Stimulated activated CD8-positive, alpha-beta memory T cell treated with anti-CD3 and anti-CD28 coated beads, Interleukin-15, amount 100 ng/mL, for 1 hour (primary cell): ENCODE data around the gene RESF1.

ENCODE experiments used
- DNase-seq: peaks from one replicate; pipeline ENCODE4 v3.0.0-alpha.2; 2020; ENCODE audit warnings: low read depth

The RESF1 gene

DNA sequence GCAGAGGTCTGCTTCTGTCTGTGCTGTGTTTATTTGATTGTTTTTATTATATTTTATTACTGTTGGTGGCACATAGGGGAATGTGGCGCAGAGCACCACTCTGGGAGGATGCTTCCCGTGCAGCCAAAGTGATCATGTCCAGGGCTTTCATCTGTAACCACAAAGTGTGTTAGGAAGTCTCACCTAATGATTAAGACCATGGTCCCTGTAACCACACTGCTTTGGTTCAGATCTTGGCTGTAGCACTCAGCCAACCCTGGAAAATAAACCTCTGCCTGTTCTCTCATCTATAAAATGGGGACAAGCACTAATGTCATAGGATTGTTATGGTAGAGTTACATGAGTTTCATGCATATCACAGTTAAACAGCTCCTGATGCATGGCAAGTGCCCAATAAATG is 1.9 kb downstream of the RESF1 start:
- no peak for DNase-seq

DNA sequence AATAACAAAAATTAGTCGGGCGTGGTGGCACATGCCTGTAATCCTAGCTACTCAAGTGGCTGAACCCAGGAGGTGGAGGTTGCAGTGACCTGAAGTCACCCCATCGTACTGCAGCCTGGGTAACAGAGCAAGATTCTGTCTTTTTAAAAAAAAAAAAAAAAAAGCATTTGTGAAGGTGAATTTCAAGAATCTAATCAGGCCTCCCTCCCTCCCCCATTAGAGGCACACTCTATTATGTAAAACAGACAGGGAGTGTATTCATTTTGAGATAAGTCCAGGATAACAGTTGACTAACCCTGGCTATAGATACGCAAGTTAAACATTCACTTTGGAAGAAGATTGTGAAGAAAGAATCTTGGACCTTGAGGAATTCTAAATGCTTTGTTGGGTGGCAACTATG is 2.9 kb downstream of the RESF1 start:
- no peak for DNase-seq

DNA sequence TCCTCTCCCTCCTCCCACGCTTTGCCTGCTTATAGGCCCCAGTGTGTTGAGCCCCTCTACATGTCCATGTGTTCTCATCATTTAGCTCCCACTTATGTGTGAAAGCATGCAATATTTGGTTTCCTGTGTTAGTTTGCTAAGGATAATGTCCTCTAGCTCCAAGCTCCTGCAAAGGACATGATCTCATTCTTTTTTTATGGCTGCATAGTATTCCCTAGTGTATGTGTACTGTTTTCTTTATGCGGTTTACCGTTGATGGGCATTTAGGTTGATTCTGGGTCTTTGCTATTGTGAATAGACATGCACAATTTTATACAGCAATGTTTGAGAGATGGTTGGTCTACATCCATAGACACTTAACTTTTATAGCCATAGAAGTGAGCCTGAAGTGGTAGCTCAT is 5.1 kb downstream of the RESF1 start:
- no peak for DNase-seq

DNA sequence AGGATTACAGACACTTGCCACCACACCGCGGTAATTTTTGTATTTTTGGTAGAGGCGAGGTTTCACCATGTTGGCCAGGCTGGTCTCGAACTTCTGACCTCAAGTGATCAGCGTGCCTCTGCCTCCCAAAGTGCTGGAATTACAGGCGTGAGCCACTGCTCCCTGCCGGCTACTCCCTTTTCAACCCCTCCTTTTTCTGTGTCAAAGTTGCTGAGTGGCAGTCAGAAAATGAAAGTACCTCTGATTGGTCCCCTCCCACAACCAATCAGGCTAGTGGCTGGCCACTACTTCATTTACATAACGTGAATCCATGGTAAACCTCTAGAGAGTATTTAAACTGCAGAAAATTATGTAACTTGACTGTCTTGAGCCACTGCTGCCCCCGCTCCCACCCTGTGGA is 5.9 kb downstream of the RESF1 start:
- no peak for DNase-seq

DNA sequence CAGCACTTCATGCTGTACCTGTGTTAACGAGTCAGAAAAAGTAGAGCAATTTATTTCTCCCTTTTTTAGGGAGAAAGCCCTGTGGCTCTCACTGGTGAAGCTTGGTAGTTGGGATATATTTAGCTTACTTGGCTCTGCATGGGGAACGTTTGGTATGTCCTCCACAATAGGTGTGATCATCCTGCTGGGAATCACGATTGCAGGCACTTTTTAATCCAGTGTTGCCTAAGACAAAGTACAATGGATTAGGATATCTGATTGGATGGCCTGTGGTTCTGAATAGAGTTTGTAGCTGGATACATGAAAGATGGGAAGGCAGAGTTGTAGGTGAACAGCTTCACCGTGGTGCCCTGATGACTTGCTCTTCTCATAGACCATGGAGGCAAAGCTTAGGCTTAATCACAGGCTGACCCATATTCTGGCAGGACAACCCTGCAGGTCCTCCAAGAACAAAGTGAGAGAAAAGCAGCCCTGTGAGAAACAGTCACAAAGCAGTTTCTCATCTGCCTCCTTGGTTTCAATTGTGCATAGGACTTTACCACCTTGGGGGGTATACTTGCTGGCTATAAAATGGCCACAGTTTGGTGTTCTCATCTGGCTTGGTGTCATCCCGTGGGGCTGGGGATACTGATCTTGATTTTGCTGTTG is 7.5 kb downstream of the RESF1 start:
- DNase-seq = no peak

DNA sequence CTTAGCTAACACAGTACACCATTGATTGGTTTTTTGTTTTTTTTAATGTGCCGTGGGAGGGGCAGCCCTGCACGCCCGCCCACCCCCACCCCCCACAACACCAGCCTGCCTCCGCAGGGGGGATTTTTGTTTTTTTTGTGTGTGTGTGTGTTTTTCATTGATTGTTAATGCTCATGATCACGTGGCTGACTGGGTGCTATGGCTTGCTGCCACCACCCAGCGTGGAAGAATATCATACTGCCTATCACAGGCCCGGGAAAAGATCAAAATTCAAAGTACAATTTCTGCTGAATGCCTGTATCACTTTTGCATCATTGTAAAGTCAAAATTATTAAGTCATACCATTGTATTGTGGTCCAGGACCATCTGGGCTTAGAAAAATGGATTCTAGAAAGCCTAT is 8.3 kb downstream of the RESF1 start:
- no peak for DNase-seq

DNA sequence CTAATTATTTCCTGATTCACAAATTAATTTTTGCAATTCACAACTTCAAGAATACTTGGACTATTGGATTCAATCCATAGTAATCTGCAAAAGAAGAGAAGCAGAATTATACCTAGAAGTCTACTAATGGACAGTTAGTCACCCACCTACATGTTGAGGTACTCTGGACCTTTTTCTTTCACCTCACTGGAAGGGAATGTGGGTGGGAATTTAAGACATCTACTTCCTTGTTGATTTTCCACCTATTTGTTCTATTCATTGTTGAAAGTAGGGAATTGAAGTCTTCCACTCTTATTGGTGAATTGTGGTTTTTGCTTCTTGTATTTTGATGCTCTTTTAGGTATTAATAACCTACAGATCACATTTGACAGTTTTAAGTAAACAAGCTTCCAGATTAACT is 11.0 kb downstream of the RESF1 start:
- no peak for DNase-seq

DNA sequence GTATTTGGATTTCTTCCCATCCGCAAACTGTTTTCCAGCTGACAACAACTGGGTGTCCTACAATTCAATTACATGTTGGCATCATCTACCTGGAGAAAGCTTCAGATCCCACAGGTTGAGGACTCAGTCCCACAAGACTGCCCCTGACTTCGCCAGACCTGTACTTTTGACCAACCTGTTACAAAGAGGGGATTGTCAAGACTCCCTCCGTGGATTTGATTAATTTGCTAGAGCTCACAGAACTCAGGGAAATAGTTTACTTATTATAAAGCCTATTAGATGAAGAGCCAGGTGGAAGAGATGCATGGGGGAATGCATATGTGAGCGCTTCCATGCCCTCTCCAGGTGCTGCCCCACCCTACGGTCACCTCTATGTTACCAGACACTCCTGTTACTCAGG is 14.6 kb downstream of the RESF1 start:
- DNase-seq = no peak

DNA sequence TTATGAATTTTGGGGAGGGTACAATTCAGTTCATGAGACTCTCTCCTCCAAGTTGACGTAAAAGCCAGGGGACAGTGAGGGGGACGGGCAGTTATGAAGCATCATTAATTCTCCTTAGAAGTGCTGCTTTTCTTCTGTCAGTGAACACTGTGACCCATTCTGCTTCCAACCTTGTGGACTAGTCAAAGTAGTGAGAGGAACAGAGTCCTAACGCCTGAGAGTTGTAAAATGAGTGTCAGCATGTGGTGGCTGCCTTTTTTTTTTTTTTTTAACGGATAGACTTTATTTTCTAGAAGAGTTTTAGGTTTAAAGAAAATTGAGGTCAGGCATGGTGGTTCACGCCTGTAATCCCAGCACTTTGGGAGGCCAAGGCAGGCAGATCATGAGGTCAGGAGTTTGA is 15.5 kb downstream of the RESF1 start:
- no peak for DNase-seq

DNA sequence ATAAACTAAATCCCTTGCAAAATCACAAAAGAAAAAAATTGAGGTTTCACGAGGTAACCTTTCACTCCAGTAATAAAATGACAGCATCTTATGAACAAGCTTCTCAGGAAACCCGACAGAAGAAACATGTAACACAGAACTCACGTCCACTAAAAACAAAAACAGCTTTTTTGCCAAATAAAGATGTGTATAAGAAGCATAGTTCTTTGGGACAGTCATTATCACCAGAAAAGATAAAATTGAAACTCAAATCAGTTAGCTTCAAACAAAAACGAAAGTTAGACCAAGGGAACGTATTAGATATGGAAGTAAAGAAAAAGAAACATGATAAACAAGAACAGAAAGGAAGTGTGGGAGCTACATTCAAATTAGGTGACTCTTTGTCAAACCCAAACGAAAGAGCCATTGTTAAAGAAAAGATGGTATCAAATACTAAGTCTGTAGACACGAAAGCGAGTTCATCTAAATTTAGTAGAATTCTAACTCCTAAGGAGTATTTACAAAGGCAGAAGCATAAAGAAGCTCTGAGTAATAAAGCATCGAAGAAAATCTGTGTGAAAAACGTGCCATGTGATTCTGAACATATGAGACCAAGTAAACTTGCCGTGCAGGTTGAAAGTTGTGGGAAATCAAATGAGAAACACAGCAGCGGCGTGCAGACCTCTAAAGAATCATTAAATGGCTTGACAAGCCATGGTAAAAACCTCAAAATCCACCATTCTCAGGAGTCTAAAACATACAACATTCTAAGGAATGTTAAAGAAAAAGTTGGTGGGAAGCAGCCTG is 25.8 kb downstream of the RESF1 start:
- DNase-seq = no peak

DNA sequence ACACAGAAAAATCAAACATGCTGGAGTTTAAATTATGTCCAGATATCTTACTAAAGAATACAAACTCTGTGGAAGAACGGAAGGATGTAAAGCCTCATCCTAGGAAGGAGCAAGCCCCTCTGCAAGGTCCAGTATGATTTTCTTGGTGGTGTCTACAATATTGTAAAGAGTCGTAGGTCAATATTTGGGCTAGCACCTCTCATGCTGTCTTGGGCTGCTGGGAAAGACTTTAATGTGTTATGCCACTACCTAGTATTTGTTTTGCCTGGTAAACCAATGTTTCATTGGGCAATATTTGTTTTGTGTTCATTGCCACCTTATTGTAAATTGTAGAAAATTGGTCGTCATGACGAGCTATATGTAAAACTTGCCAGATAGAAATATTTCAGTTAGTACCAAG is 26.6 kb downstream of the RESF1 start:
- DNase-seq = no peak

DNA sequence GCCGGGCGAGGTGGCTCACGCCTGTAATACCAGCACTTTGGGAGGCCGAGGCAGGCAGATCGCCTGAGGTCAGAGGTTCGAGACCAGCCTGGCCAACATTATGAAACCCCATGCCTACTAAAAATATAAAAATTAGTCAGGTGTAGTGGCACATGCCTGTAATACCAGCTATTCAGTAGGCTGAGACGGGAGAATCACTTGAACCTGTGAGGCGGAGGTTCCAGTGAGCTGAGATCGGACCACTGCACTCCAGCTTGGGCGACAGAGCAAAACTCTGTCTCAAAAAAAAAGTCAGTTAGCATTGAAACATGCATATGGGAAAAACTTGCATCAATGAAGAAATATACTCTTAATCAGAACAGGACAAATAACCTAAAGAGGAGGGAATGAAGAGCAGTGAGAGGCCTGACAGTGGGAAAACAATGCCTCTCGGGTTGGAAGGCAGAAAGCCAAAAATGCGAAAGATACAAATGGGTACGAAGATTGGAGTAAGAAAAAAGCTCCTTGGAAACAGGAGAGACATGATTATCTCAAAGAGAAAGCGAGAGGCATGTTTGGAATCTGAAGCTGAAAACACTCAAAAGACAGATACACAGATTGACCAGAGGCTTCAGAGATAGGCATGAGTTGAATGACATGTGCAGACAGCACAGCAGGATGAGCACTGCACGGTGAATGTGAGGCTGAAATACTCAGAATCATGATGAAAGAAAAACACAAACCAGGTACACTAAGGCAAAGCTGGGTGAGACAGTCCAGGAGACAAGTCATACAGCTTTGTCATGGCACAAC is 30.6 kb downstream of the RESF1 start:
- no peak for DNase-seq

DNA sequence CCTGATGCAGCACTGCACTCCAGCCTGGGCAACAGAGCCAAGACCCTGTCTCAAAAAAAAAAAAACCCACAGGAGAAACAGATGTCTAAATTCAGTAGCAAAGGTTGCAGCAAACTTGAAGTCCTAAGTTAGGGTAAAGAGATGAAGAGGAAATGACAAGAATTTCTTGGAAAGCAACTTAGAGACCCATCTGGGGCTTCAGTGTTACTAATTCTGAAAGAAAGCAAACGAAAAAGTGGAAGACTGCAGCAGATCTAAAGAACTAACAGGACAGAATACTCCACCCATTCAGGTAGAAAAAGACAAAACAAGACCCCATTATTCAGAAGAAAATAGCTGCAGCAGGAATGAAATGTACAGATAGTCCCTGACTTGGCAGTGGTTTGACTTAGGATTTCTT is 31.9 kb downstream of the RESF1 start:
- DNase-seq = no peak

DNA sequence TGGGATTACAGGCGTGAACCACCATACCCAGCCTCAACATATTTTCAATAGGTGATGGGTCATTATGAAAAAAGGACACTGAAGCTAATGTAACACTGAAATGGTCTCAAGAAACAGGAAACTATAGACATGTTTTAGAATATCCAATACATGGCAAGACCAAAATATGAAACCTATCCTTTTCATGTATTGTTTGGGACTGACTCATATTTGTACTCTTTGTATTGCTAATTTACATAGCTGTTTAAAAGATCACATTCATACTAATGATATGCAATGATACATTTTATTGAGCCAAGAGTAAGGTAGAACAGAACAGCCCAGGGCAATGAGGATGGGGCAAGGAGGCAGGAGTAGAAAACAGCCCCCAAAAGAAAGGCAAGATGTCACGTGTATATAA is 32.6 kb downstream of the RESF1 start:
- no peak for DNase-seq

DNA sequence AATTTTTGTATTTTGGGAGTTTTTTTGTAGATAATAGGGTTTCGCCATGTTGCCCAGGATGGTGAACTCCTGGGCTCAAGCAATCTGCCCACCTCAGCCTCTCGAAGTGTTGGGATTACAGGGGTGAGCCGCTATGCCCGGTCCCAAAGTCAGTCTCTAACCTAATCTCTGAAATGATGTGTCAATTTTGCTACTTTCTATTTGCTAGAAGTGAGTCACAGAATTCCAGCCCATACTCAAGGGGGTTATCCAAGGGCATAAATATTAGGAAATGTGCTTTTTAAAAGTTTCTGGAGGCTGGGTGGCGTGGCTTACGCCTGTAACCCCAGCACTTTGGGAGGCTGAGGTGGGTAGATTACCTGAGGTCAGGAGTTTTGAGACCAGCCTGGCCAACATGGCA is 40.5 kb downstream of the RESF1 start:
- no peak for DNase-seq

DNA sequence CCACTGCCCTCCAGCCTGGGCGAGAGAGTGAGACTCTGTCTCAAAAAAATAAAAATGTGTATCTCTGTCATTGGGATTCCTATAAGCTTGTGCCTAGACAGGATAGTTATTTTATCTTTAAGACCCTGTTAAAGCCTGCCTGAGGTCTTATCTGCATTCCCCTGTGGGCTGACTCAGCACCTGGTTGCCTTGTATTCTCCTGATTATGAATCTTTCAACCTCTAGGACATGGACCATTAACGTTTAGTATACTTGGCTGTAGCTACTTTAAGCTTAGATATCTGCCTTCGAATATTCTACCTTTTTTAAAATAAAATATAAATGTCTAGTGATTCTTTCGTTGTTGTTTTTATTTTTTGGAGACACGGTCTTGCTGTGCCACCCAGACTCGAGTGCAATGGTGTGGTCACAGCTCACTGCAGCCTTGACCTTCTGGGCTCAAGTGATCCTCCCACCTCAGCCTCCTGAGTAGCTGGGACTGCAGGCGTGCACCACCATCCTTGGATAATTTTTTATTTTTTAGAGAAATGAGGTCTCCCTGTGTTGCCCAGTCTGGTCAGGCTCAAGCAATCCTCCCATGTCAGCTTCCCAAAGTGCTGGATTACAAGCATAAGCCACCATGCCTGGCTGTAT is 41.3 kb downstream of the RESF1 start:
- DNase-seq = no peak

DNA sequence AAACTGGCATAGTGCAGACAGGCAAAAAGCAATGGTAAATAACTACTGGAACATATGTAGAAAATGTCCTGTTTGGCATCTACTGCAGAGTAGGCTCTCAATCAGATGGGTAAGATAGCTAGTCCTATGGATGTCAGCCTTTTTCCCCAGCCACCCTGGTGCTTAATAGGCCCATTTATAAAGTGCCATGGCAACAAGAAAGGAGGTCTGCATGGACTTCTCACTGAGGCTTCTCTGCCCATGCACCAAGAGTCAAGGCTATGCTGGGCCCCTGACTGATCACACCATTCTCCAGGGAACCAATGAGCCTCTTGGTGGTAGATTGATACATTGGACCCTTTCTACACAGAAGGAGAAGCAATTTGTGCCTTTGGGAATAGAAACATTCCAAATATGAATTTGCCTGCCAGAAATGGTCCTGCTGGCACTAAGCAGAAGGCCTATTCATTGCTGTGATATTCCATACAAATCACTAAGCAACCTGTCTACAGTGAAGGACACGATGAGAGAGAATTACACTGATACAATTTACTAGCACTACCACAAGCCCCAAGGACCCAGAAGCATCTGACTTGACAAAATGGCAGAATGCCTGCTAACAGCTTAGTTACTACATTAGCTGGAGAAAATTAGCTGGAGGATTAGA is 43.8 kb downstream of the RESF1 start:
- no peak for DNase-seq

DNA sequence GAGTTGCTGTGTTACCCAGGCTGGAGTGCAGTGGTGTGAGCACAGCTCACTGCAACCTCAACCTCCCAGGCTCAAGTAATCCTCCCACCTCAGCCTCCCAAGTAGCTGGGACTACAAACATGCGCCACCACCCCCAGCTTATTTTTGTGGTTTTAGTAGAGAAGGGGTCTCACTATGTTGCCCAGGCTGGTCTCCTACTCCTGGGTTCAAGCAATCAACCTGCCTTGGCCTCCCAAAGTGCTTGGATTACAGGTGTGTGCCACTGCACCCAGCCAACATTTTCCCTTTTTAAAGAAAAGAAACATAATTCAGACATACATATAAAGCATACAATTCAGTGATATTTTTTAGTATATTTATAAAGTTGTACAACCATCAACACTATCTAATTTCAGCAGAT is 44.4 kb downstream of the RESF1 start:
- no peak for DNase-seq

DNA sequence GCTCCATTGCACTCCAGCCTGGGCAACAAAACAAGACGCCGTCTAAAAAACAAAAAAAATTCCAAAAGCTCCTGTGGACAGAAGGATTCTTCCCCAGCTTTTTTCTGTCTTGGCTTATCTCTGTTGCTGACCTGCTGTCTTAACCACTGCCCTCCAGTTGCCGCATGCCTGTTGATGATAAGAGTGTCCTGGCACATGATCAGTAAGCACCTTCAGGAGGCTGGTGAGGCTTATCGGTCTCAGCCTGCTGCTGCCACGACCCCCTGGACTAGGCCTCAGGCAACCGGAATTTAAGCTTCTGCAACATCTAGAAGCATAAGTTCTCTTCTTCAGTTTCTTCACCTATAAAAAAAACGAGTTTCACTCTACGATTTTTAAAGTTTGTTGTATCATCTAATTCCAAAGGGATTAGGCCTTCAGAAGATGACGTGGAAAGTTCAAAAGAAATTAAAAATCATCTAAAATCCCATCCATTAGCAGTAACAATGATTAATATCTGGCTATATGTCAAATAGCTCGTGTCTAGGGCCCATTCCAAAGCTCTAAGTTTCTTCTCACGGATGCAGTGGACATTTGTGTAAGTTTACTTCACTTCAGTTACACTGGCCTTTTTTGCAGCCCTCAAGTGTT is 46.4 kb downstream of the RESF1 start:
- DNase-seq = no peak
